ENCODE data around the gene DTYMK.

The DTYMK gene

DNA sequence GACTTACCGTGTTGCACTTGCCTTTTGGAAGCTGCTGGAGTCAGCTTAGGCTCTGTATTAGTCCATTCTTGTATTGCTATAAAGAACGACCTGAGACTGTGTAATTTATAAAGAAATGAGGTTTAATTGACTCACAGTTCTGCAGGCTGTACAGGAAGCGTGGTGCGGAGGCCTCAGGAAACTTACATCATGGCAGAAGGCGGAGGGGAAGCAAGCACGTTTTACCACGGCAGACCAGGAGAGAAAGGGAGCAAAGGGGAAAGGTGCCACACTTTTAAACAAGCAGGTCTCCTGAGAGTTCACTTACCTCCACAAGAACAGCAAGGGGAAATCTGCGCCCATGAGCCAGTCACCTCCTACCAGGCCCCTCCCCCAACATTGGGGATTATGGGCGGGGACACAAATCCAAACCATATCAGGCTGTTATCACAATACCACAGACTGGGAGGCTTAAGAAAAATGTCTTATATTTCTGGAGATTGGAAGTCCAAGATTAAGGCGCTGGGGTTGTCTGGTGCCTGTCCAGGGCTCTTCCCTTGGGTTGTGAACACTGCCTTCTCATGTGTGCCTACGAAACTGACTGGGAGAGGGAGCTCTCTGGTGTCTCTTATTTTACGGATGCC lies 44.2 kb upstream of the DTYMK start:
- TF ChIP-seq, protein P1, sequence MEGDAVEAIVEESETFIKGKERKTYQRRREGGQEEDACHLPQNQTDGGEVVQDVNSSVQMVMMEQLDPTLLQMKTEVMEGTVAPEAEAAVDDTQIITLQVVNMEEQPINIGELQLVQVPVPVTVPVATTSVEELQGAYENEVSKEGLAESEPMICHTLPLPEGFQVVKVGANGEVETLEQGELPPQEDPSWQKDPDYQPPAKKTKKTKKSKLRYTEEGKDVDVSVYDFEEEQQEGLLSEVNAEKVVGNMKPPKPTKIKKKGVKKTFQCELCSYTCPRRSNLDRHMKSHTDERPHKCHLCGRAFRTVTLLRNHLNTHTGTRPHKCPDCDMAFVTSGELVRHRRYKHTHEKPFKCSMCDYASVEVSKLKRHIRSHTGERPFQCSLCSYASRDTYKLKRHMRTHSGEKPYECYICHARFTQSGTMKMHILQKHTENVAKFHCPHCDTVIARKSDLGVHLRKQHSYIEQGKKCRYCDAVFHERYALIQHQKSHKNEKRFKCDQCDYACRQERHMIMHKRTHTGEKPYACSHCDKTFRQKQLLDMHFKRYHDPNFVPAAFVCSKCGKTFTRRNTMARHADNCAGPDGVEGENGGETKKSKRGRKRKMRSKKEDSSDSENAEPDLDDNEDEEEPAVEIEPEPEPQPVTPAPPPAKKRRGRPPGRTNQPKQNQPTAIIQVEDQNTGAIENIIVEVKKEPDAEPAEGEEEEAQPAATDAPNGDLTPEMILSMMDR (IDR thresholded peaks at IDR 0.05; ENCODE audit: control insufficient read depth, insufficient read depth, low read depth, low read length, missing control alignments) = no peak
- no peak overlapping the region for H3K4me3 ChIP-seq (ENCODE audit: control insufficient read depth, low read depth, low read length)
- no peak for DNase-seq (ENCODE audit: low read depth)

GRCh38 chr2:241729868-241730267 lies 43.3 kb upstream of the DTYMK start:
- DNase-seq (ENCODE audit: low read depth) = no peak
- H3K4me3 ChIP-seq (ENCODE audit: control insufficient read depth, low read depth, low read length) = no peak overlapping the region
- TF ChIP-seq, protein P1 (IDR thresholded peaks at IDR 0.05; ENCODE audit: control insufficient read depth, insufficient read depth, low read depth, low read length, missing control alignments) = no peak

GRCh38 chr2:241728627-241729026 lies 42.0 kb upstream of the DTYMK start:
- no peak overlapping the region for H3K4me3 ChIP-seq (ENCODE audit: control insufficient read depth, low read depth, low read length)
- no peak for DNase-seq (ENCODE audit: low read depth)
- TF ChIP-seq, protein P1 (IDR thresholded peaks at IDR 0.05; ENCODE audit: control insufficient read depth, insufficient read depth, low read depth, low read length, missing control alignments) = no peak

DNA sequence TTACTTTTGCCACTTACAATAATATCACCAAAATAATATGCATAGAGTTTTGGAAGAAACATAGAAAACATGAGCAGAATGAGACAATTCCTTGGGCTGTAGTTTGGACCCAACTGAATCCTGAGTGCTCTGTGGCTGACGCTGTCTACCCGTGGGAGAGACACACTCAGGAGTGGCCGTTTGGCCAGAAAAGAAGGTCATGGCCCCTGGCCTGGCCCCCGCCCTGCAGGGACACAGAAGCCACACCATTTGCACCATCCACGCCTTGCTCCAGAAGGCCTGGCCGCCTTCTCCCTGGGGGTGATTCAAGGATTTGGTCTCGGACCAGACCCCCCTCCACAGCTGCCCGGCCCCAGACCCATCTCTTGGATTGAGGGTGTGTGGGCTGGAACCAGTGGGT lies 41.4 kb upstream of the DTYMK start:
- no peak overlapping the region for H3K4me3 ChIP-seq (ENCODE audit: control insufficient read depth, low read depth, low read length)
- no peak for DNase-seq (ENCODE audit: low read depth)
- TF ChIP-seq, protein P1 (IDR thresholded peaks at IDR 0.05; ENCODE audit: control insufficient read depth, insufficient read depth, low read depth, low read length, missing control alignments) = no peak

GRCh38 chr2:241726459-241726858 lies 39.8 kb upstream of the DTYMK start:
- H3K4me3 ChIP-seq (ENCODE audit: control insufficient read depth, low read depth, low read length) = no peak overlapping the region
- TF ChIP-seq, protein P1 (IDR thresholded peaks at IDR 0.05; ENCODE audit: control insufficient read depth, insufficient read depth, low read depth, low read length, missing control alignments) = no peak
- no peak for DNase-seq (ENCODE audit: low read depth)

DNA sequence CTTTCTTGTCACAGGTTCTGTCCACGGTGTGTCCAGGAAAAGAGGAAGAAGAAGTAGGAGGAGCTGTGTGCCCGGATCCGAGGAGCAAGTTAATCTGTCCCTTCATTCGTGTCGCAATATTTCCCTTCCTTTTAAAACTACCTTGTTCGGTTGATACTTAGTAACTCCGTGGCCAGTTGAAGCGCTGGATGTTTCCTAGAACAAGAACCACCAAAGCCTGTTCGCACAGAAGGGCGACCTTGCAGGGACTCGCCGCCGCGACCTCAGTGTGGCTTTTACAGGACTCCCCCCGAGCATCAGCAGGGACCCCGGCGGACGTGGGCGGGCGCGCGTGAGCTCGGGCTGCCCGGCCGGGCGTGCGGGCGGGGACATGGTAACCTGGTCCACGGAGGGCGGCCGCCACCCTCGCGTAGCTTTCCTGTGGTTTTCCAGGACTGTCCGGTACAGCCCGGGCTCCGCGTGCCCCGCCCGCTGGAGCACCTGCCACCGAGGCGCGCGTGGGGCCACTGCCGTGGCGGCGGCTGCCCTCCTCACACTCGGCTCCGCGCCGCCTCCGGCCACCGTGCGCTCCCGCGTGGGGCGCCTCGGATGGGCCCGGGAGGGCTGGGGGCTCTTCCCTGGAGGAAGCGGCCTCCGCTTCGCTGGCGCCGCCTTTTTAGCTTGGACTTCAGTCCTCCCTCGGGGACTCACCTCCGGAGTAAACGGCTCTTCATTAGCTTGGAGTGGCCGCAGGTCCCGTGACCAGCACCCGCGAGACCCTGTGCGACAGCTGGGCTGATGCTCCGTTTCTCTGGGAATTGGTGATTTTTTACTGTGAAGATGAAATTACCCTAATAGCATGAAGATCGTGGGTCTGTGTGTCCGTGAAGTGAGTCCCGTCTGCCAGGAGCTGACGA lies 38.6 kb upstream of the DTYMK start:
- no peak for DNase-seq (ENCODE audit: low read depth)
- H3K4me3 ChIP-seq (ENCODE audit: control insufficient read depth, low read depth, low read length) = no peak overlapping the region
- TF ChIP-seq, protein P1 (IDR thresholded peaks at IDR 0.05; ENCODE audit: control insufficient read depth, insufficient read depth, low read depth, low read length, missing control alignments) = no peak
